K562 (cell line): ENCODE measurements around the gene TDG. TPM values are rescaled to one million over a fixed set of nuclear protein-coding genes. Genes with fewer than 3 reads are reported as not detected.

Experiments
- ATAC-seq: fragments of 200-7000 bp; cut with Tn5 transposase; 3 replicates; pipeline ENCODE4 v1.9.1; 2020; ENCODE audit warnings: moderate library complexity
- BruUV-seq: library from RNA; stranded (reverse); fragments of 400-500 nt; replicated peaks from 2 replicates; lab custom pipeline; 2021; lab: Mats Ljungman, UMichigan
- CTCF ChIA-PET: fragments of 300-600 bp; formaldehyde crosslinking; extraction: SDS; loops from one replicate; lab custom pipeline; 2021; ENCODE audit warnings: low intra/inter-chr PET ratio; lab: Yijun Ruan, JAX
- POLR2A ChIA-PET: fragments of 300-600, 350-650 bp; sonication (Branson Sonifier 250); formaldehyde crosslinking; extraction: SDS; loops from one replicate; lab custom pipeline; 2021; ENCODE audit warnings: antibody characterized with exemption, inconsistent platforms; lab: Yijun Ruan, JAX
- DNase-seq, 4 experiments: peaks; one replicate each; pipeline versions ENCODE4 v3.0.0 to v3.0.0-alpha.2; 2011 to 2018; ENCODE audit warnings: low spot score in 3 of 4, mixed read lengths in 3 of 4; ENCODE audit errors: extremely low read depth in 1 of 4
- FAIRE-seq: peaks from 2 replicates; lab custom pipeline; 2011; peaks lifted over from hg19 to GRCh38; lab: Jason Lieb, UNC
- H2AFZ ChIP-seq: 2 replicates; pipeline ENCODE4 v1.6.0; 2011; ENCODE audit warnings: low read depth, low read length, control low read depth, inconsistent platforms
- H3K27ac ChIP-seq: fragments of 200-600 bp; 3 replicates; pipeline ENCODE4 v1.8.0; 2011; ENCODE audit warnings: low read depth, mild to moderate bottlenecking, control low read depth, inconsistent platforms, low read length, moderate library complexity, mixed read lengths; ENCODE audit errors: extremely low read depth
- H3K27me3 ChIP-seq, 2 experiments: fragments of 300-600 bp in 1 of 2; 2 replicates in 1 of 2; 3 replicates in 1 of 2; pipeline versions ENCODE4 v1.6.0 to v1.8.0; 2011; ENCODE audit warnings: inconsistent platforms in 2 of 2, low read length in 2 of 2, mild to moderate bottlenecking in 1 of 2, mixed read lengths in 1 of 2, moderate library complexity in 1 of 2; ENCODE audit not compliant: control insufficient read depth in 2 of 2, insufficient read depth in 2 of 2
- H3K36me3 ChIP-seq: fragments of 300-600 bp; 3 replicates; pipeline ENCODE4 v1.8.0; 2011; ENCODE audit warnings: mild to moderate bottlenecking, low read length, inconsistent platforms; ENCODE audit not compliant: control insufficient read depth, insufficient read depth
- H3K4me1 ChIP-seq, 2 experiments: fragments of 200-600 bp in 1 of 2; replicated peaks in 1 of 2; 2 replicates in 1 of 2; 3 replicates in 1 of 2; pipeline versions ENCODE4 v1.5.1 to v1.8.0; 2011; ENCODE audit warnings: inconsistent platforms in 2 of 2, low read length in 2 of 2, mild to moderate bottlenecking in 1 of 2, mixed read lengths in 1 of 2, moderate library complexity in 1 of 2; ENCODE audit not compliant: control insufficient read depth in 2 of 2, insufficient read depth in 2 of 2
- H3K4me2 ChIP-seq: 2 replicates; pipeline ENCODE4 v1.6.1; 2011; ENCODE audit warnings: low read length, control low read depth, inconsistent platforms, mixed read lengths; ENCODE audit not compliant: insufficient read depth
- H3K4me3 ChIP-seq: fragments of 200-600 bp; sonication (generic), shearing (Covaris generic); 2 replicates; pipeline ENCODE4 v1.5.1; 2016; ENCODE audit warnings: control low read depth, inconsistent platforms
- H3K79me2 ChIP-seq: fragments of 200-600 bp; 3 replicates; pipeline ENCODE4 v1.8.0; 2011; ENCODE audit warnings: low read length, inconsistent platforms; ENCODE audit not compliant: control insufficient read depth, insufficient read depth
- H3K9ac ChIP-seq, 2 experiments: 2 replicates each; pipeline versions ENCODE4 v1.6.0 to v1.6.1; 2011; ENCODE audit warnings: low read depth in 2 of 2, low read length in 2 of 2, control low read depth in 1 of 2, inconsistent platforms in 1 of 2, mild to moderate bottlenecking in 1 of 2, mixed read lengths in 1 of 2; ENCODE audit not compliant: insufficient read depth in 1 of 2
- H3K9me1 ChIP-seq: one replicate; pipeline ENCODE4 v1.6.0; 2011; ENCODE audit warnings: inconsistent platforms, mild to moderate bottlenecking, low read length, moderate library complexity; ENCODE audit not compliant: control insufficient read depth, insufficient read depth
- H3K9me3 ChIP-seq: replicated peaks from 2 replicates; pipeline ENCODE4 v1.5.1; 2011; ENCODE audit warnings: low read depth, low read length, inconsistent platforms; ENCODE audit not compliant: control insufficient read depth, insufficient read depth
- H4K20me1 ChIP-seq: replicated peaks from 2 replicates; pipeline ENCODE4 v1.6.1; 2011; ENCODE audit warnings: low read length, inconsistent platforms, mixed read lengths; ENCODE audit not compliant: control insufficient read depth, insufficient read depth
- ARID1B ChIP-seq: fragments of 450-650 bp; IDR thresholded peaks from 2 replicates; pipeline ENCODE4 v1.6.1; 2016; ENCODE audit warnings: antibody characterized with exemption, mild to moderate bottlenecking, inconsistent platforms
- CBFA2T2 ChIP-seq: fragments of 450-650 bp; conservative IDR thresholded peaks from 2 replicates; pipeline ENCODE4 v1.6.1; 2017; ENCODE audit warnings: mild to moderate bottlenecking
- CCAR2 ChIP-seq: fragments of 200-400 bp; formaldehyde crosslinking; IDR thresholded peaks from 2 replicates; pipeline ENCODE4 v1.6.1; 2017; ENCODE audit warnings: mild to moderate bottlenecking, low read depth, low read length
- EP400 ChIP-seq: fragments of 450-650 bp; IDR thresholded peaks from 2 replicates; pipeline ENCODE4 v1.6.1; 2017; ENCODE audit warnings: antibody characterized with exemption, mild to moderate bottlenecking, moderate library complexity
- GATA2 ChIP-seq: sonication (generic); formaldehyde crosslinking; IDR thresholded peaks from 2 replicates; pipeline ENCODE4 v1.4.0; 2020; ENCODE audit warnings: mild to moderate bottlenecking, missing genetic modification reagents
- KDM4B ChIP-seq, 2 experiments: fragments of 450-650 bp in 1 of 2; sonication (generic) in 1 of 2; IDR thresholded peaks; 2 replicates each; pipeline ENCODE4 v1.6.1; 2016 to 2017; ENCODE audit warnings: borderline replicate concordance in 2 of 2, antibody characterized with exemption in 1 of 2, low read depth in 1 of 2, mild to moderate bottlenecking in 1 of 2
- MTA3 ChIP-seq: fragments of 450-650 bp; formaldehyde crosslinking; IDR thresholded peaks from 2 replicates; pipeline ENCODE4 v1.6.1; 2017; ENCODE audit warnings: mild to moderate bottlenecking, borderline replicate concordance
- SMAD4 ChIP-seq: fragments of 250-450 bp; sonication (Bioruptor Pico); conservative IDR thresholded peaks from 2 replicates; pipeline ENCODE4 v1.8.0; 2021; ENCODE audit warnings: inconsistent platforms, mild to moderate bottlenecking, moderate library complexity
- TCF7 ChIP-seq: sonication (generic); IDR thresholded peaks from 2 replicates; pipeline ENCODE4 v1.6.1; 2016; ENCODE audit warnings: antibody characterized with exemption, borderline replicate concordance
- TSHZ1 ChIP-seq: fragments of 250-450 bp; sonication (Bioruptor Pico); IDR thresholded peaks from 2 replicates; pipeline ENCODE4 v1.4.0; 2020; ENCODE audit warnings: mild to moderate bottlenecking, moderate library complexity
- YBX1 ChIP-seq: fragments of 450-650 bp; IDR thresholded peaks from 2 replicates; pipeline ENCODE4 v1.7.1; 2016; ENCODE audit warnings: mild to moderate bottlenecking
- WGBS: fragments of 100-300 bp; shearing (Covaris generic); methylation state at CpG from one replicate; pipeline ENCODE4 v1.1.6; 2016; ENCODE audit warnings: low coverage, mixed read lengths; ENCODE audit not compliant: insufficient coverage; ENCODE audit errors: missing lambda C conversion rate; 5-methylcytosine and 5-hydroxymethylcytosine counted together
- in situ Hi-C: fragments of 300-500 bp; cut with MboI; formaldehyde crosslinking; loops from 4 replicates; pipeline ENCODE4 v1.15.0; 2018; ENCODE audit warnings: inconsistent platforms, mixed read lengths
- intact Hi-C: fragments of 100-400 bp; cut with micrococcal nuclease; formaldehyde crosslinking; loops from 2 replicates; pipeline ENCODE4 v1.14.2; 2022
- polyA plus RNA-seq, 8 experiments: library from polyadenylated mRNA; depleted of rRNA in 4 of 8; stranded (reverse) in 5 of 8; unstranded in 3 of 8; fragments of >200 nt; fragmentation: Nextera tagmentation in 2 of 8; fragmentation: Illumina TruSeq in 1 of 8; extraction: Ambion mirVana in 2 of 8; extraction: Trizol in 1 of 8; gene quantifications; 2 replicates each; pipeline versions ENCODE4 v1.2.1 to v1.2.3, GENCODE V29; 2011 to 2014; ENCODE audit warnings: inconsistent platforms in 1 of 8, missing spikeins in 1 of 8
- total RNA-seq, 7 experiments: library from RNA; depleted of rRNA in 6 of 7; stranded (reverse); fragments of >200 nt in 6 of 7; fragmentation: Illumina TruSeq in 2 of 7; extraction: Trizol in 2 of 7; gene quantifications; 2 replicates each; pipeline versions ENCODE4 v1.2.1 to v1.2.3, GENCODE V29; 2011 to 2021; ENCODE audit warnings: low replicate concordance in 1 of 7

TDG gene
- total and polyA plus RNA-seq, 9 of the 15 experiments (the other 6 are each of a cell fraction or from before 2014, with no cell fraction given): 37.6 to 77.2 (median 64.0) TPM

GRCh38 chr12:104010121-104010520 is 44.4 kb downstream of the TDG start:
- ATAC-seq (no peak), FAIRE-seq (no peak), DNase-seq (no peak)
- no TSS peak for BruUV-seq
- Histone ChIP-seq H3K4me3 (no peak overlapping the region), H3K9ac (no peak overlapping the region), H2AFZ (no peak overlapping the region), H3K9me1 (no peaks in the 10 kb centered on the region), H3K4me1 (peaks cover 0 to 12% of the 10 kb centered on the region in 2 experiments; a peak in 3 of 5 replicates), H3K36me3 (no peaks in the 10 kb centered on the region), H3K4me2 (no peak overlapping the region), H4K20me1 (no peaks in the 10 kb centered on the region), H3K27me3 (no peaks in the 10 kb centered on the region), H3K27ac (no peak overlapping the region), H3K9me3 (no peaks in the 10 kb centered on the region; the same call in 1 of the 2 replicates), H3K79me2 (no peaks in the 10 kb centered on the region)
- in situ Hi-C loops: no loop called here
- ChIA-PET POLR2A (interaction anchor here (1.1 kb wide), 1 partner anchor 11 kb away, joined by 3 read pairs; no protein-coding TSS in a partner anchor), CTCF (no interaction called here)
- WGBS: 57% methylated on average over 4 of the region's 4 CpGs
- intact Hi-C loops: no loop called here
- TF ChIP-seq YBX1 (no peak), TSHZ1 (CRISPR knock-in tag) (no peak), KDM4B (IDR thresholded peaks at IDR 0.05; ENCODE audit: borderline replicate concordance in 2 of 2, low read depth in 1 of 2) (no peak), CBFA2T2 (no peak), SMAD4 (CRISPR knock-in tag) (no peak), GATA2 (no peak), MTA3 (no peak), TCF7 (no peak), CCAR2 (no peak), ARID1B (no peak), EP400 (no peak)
